DMS53 (cell line): ENCODE measurements around the gene FBXW11.
A peak's percentile ranks its signal among the peaks of the same experiment; 100 is the strongest.
"Not testable (repeated sequence)": the region's sequence is repeated elsewhere in the genome, so short reads cannot be mapped to it uniquely, and the experiment has no call there.

ENCODE experiments used
- DNase-seq: peaks from one replicate; lab custom pipeline; 2025; lab: John Stamatoyannopoulos, UW

FBXW11 gene

DNA sequence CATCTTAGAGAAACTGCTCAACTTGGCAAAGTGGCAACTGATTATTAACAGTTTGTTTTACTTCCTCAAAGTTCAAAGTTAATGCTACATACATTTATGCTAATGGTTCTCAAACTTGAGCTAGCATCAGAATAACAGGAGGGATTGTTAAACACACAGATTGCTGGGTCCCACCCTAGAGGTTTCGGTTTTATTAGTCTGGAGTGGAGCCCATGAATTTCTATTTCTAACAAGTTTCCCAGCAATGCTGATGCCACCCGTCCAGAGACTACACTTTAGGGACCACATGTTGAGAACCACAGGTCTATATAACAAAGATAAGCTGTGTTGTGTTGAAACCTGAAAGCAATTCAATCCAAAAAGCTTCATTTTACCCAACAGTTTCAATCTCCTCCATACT is 95.3 kb downstream of the FBXW11 start:
- no peak for DNase-seq

DNA sequence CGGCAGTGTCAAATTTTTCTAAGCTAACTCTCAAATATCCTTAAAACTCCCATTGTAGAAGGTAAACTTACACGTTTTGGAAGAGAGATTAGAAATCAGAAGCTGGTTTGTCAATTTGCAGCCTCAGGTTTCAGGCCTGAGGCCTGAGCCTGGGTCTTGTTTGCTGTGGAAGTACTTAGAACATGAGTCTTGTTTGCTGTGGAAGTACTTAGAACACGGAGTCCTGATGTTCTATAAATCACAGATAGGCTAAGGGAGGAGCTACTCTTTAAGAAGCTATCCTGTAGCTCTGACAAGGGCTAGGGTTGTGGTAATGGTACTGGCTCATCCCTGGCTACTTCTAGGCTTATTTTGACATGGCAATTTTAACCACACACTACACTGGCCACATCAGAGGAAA is 97.8 kb downstream of the FBXW11 start:
- peak; percentile 54 for DNase-seq

DNA sequence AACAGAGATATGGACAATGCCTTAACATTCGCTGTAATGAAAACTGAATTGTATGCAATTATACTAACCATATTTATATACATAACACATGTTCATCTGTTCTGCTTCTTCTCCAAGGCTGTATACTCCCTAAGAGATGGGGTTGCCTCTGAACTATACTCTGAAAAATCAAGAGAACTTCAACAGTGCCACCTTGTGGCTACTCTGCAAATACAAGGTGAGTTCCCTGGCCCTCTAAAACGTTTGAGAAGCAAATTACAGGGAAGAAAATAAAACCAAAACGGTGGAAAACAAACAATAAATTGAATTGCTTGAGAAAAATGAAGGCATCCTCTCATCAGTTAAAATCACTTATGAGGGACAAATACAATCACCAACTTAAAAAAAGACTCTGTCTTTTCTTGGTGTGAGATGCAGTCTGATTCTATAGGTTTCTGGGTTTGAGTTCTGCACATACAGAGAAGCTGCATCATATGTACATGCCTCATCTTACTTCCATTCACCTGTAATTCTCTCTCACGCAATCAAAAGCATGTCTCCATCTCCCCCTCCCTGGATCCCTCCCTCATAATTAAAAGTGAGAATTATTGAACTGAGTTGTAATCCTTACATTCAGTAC is 98.6 kb downstream of the FBXW11 start:
- peak; percentile 83 for DNase-seq

GRCh38 chr5:171906703-171907590 is 99.5 kb downstream of the FBXW11 start:
- no peak for DNase-seq

DNA sequence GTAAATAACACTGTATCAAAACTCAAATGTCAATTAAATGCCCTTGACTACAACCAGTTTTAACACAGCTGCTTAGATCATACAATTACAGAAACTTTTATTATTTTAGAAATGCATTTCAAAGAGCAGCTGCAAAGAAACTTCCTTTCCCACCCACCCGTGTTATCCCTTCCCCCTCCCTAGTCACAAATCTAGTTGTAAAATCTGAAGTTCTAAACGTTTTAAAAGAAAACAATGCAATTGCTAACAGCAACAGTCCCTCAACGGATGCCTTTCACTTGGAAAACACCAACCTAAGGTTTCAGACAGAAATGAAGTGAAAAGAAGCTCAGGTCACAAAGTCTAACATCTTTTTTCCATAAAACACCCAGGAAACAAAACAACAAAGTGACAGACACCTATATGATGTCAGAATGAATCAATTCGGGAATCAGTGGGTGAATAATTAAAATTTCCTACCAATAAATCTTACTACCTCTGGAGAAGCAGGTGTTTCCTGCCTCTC is 100.3 kb downstream of the FBXW11 start:
- no peak for DNase-seq

- no peak for DNase-seq
Measured at GRCh38 chr5:171904886-171905285, 101.6 kb downstream of the FBXW11 start.

DNA sequence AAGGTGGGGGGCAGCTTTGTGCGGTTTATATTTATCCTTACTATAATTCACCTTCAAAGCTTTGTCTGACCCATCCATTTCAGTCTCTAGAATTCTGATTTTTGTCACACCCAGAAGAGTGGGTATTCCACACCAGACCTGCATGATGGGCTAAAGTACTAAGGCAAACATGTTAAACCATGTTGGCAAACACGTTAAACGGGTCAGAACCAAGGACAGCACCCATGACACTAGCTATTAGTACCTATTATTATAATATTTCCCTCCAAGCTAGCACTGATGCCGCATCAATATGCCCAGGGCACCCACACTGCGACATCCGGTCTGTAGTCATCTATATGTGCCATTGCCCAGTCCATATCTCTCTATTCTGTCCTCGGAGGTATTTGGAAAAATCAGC is 104.7 kb downstream of the FBXW11 start:
- DNase-seq = no peak

DNA sequence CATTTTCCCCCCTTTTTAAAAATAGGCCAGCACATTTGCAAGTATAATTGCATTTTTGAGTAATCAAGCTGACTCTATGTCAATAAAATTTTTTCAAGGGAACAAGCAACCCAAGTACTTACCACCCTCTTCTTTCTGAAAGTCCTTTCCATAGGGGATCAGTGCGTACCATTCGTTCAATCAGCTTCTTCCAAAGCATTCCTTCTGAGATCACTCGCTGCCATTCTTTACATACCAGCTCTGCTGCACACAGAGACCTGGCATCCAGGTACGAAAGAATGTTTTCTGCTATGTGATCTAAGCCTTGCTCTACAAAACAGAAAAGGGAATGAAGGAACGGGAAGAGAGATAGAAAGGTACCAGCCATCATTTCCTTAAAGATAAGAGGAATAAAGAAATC is 106.6 kb downstream of the FBXW11 start:
- DNase-seq = no peak

GRCh38 chr5:171898879-171899278 is 107.6 kb downstream of the FBXW11 start:
- no peak for DNase-seq

GRCh38 chr5:171898386-171898785 is 108.1 kb downstream of the FBXW11 start:
- DNase-seq = no peak

GRCh38 chr5:171897231-171897630 is 109.2 kb downstream of the FBXW11 start:
- DNase-seq = no peak

DNA sequence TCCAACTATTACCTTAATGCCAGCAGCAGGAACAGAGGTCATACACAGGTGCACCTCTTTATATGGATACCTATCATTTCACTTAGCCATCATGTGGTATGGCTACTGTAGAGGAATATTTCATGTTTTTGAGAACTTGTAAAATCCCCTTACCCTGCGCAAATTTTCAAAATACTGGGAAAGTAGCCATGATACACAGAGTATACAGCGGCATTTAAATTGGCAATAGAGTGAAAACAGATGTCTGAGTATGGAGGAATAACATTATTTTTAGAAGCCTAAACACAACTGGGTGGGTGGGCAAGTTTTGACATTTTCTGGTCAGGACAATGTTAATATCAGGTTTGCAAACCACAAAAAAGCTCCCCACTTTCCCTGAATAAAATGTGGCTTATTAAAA is 111.4 kb downstream of the FBXW11 start:
- no peak for DNase-seq

DNA sequence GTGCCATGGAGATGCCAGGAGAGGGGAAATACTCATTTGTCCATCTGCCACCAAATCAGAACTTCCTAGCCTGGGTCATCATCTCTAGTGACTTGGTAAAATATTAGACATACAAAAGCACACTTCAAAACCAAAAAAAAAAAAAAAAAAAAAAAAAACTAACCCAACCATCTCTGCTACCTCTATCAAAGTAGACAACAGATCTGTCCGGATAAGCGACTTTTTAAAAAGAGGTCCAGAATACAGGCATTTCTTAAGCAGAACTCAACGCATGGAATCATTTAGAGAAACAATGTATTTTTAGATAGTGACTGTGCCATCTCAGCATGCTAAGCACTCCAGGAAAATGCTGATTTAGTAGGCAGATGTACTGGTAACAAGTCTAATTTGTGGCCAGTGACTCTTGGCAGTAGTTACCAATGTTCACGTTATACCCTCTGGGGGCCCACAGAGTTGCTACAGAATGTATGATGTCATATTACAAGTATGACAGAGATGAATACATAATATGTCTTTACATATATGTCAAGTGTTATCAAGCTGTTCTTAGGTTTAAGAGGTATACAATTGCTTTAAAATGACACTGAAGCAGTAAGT is 113.0 kb downstream of the FBXW11 start:
- DNase-seq = no peak

- no peak for DNase-seq
Measured at GRCh38 chr5:171891595-171891994, 114.8 kb downstream of the FBXW11 start.

- no peak for DNase-seq
Measured at GRCh38 chr5:171891150-171891549, 115.3 kb downstream of the FBXW11 start.

- no peak for DNase-seq
Measured at GRCh38 chr5:171888051-171888481, 118.4 kb downstream of the FBXW11 start.

DNA sequence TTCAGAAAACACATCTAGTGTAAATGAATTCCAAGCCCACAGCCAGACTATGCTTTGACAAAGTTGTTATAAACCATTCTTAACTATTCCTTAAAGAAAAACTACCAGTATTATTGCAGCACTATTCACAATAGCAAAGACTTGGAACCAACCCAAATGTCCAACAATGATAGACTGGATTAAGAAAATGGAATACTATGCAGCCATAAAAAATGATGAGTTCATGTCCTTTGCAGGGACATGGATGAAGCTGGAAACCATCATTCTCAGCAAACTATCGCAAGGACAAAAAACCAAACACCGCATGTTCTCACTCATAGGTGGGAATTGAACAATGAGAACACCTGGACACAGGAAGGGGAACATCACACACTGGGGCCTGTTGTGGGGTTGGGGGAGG is 120.4 kb downstream of the FBXW11 start:
- not testable (repeated sequence) for DNase-seq

DNA sequence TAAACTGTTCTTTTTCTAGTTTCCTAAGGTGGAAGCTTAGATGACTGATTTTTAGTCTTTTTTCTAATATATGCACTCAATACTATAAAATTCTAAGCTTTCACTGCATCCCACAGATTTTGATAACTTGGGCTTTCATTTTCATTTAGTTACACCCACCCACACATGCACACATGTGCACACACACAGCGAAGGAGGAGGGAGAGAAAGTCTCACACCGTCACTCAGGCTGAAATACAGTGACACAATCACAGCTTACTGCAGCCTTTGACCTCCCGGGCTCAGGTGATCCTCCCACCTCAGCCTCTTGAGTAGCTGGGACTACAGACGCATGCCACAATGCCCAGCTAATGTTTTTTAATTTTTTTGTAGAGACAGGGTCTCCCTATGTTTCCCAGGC is 124.3 kb downstream of the FBXW11 start:
- no peak for DNase-seq

- no peak for DNase-seq
Measured at GRCh38 chr5:171874234-171874633, 132.2 kb downstream of the FBXW11 start.

GRCh38 chr5:171872666-171873065 is 133.8 kb downstream of the FBXW11 start:
- DNase-seq = no peak

DNA sequence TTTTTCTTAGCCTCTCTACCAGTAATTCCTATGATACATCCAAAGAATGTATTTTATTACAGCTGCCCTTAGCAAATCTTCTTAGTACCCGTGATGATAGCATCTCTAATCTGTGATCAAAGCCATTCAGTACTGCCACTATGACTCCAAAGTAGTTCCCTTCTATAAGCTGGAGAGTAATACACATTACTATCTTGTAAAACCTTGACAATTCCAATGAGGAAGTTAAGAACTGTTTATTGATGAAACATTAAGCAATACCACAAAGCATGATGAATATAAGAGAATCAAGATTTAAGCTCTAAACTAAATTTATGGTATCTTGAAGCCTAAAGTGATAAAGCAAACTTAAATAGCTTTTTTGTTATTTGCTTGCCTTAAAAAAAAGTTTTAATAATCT is 134.7 kb downstream of the FBXW11 start:
- DNase-seq = no peak

DNA sequence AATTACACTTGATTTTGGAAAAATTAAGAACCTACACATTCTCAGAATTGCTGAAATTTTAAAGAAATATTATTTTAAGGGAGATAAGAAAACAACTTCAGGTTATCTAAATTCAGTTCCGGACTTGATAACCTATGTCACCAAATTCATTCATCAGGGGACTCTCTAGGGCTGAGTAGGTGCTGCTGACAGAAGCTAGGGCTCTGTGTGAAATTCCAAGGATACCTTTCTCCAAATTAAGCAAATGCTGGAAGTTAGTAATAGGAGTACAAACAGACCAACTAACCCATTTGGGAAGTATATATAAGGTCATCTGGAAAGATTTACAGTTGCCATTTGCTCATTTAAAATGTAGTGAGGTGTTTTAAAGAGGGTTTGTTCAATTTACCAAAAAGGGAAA is 136.5 kb downstream of the FBXW11 start:
- no peak for DNase-seq

DNA sequence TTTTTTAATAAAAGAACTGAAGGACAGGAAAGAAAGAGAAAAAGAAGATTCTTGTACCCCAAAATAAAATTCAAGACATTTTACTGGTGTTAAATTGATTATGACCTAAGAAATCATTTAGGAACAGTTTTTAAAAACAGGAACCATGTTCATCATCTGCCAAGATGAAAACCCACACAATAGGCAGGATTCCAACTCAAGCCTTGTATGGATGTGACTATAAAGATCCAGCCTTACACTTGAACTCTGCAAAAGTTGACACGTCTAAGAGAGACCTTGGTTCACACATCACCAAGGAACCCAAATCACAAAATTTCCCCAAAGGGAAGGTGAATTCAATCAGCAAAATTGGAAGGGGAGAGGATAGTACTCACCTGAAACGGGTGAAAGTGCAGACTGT is 138.2 kb downstream of the FBXW11 start:
- DNase-seq = no peak
